Measurements from ENCODE around the gene ATN1. TPM values are rescaled to one million over a fixed set of nuclear protein-coding genes. Genes with fewer than 3 reads are reported as not detected.

Gene ATN1
- total and polyA plus RNA-seq, 2 of the 8 experiments (the other 6 are each of a cell fraction or from before 2014, with no cell fraction given): 20.6 to 73.4 TPM

GRCh38 chr12:6904280-6905276 is 23.2 kb upstream of the ATN1 start, which contains the start of gene LRRC23 (continued):
- TF ChIP-seq, protein P1, sequence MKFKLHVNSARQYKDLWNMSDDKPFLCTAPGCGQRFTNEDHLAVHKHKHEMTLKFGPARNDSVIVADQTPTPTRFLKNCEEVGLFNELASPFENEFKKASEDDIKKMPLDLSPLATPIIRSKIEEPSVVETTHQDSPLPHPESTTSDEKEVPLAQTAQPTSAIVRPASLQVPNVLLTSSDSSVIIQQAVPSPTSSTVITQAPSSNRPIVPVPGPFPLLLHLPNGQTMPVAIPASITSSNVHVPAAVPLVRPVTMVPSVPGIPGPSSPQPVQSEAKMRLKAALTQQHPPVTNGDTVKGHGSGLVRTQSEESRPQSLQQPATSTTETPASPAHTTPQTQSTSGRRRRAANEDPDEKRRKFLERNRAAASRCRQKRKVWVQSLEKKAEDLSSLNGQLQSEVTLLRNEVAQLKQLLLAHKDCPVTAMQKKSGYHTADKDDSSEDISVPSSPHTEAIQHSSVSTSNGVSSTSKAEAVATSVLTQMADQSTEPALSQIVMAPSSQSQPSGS (IDR thresholded peaks at IDR 0.05; ENCODE audit: low read length): peak; percentile 91
- TF ChIP-seq CHD2 (IDR thresholded peaks at IDR 0.05; ENCODE audit: low read length): peak; percentile 42; the same call in 1 of the 2 replicates

Data from H1 (cell line).